ENCODE measurements around the gene GHDC.

Gene GHDC

DNA sequence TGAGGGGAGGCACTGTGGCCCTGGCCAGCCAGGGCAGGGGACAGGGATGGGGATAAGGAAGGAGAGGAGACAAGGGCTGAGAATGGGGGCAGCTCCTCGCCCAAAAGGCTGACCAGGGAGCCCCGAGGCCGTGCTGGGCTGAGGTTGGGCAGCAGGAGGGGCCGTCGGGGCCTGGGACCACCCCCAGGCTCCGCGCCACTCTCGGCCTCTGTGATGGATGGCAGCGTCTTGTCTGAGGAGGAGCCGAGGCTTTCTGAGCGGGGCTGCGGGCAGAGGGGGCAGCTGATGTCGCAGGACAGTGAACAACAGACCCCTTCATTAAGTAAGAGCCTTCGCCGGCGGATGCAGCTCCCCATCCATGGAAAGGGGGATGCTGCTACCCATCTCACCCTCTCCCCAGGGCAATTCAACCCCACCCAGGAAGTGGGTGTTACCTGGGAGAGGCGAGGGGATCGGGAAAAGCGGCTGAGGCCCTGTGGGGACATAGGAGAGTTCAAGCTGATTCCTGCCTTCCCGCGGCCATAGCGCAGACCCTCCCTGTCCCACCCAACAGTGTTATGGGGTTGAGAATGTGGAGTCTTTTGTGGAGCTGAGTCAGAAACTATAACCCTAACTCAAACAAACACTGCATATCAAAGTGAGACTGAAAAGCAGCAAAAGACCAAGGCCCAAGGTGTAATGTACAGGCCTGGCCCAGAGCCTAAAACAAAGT is 30.4 kb downstream of the GHDC start:
- TF ChIP-seq, protein P1, sequence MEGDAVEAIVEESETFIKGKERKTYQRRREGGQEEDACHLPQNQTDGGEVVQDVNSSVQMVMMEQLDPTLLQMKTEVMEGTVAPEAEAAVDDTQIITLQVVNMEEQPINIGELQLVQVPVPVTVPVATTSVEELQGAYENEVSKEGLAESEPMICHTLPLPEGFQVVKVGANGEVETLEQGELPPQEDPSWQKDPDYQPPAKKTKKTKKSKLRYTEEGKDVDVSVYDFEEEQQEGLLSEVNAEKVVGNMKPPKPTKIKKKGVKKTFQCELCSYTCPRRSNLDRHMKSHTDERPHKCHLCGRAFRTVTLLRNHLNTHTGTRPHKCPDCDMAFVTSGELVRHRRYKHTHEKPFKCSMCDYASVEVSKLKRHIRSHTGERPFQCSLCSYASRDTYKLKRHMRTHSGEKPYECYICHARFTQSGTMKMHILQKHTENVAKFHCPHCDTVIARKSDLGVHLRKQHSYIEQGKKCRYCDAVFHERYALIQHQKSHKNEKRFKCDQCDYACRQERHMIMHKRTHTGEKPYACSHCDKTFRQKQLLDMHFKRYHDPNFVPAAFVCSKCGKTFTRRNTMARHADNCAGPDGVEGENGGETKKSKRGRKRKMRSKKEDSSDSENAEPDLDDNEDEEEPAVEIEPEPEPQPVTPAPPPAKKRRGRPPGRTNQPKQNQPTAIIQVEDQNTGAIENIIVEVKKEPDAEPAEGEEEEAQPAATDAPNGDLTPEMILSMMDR (IDR thresholded peaks at IDR 0.05; ENCODE audit: low read depth, low read length, missing control alignments) = no peak
- no peak for DNase-seq (ENCODE audit: low read depth)
- H3K4me3 ChIP-seq (ENCODE audit: low read depth, low read length) = no peak overlapping the region

DNA sequence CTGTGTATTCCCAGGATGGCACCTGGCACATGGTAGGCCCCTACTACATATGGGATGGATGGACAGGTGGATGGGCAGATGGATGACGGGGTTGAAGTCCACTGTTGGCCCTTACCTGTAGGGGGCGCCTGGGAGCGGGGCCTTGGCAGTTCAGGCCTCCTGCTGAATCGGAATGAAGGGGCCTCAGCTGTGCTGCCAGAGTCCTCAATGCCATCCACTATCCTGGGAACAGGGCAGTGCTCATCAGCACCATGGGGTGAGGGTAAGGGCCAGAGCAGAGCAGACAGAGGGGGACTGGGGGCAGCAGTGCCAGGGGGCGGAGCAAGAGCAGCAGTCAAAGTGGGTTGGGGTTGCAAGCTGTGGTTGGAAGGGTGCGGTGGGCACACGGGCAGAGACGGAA is 31.2 kb downstream of the GHDC start:
- TF ChIP-seq, protein P1 (IDR thresholded peaks at IDR 0.05; ENCODE audit: low read depth, low read length, missing control alignments) = peak; percentile 75
- H3K4me3 ChIP-seq (ENCODE audit: low read depth, low read length) = no peak overlapping the region
- DNase-seq (ENCODE audit: low read depth) = no peak

- H3K4me3 ChIP-seq (ENCODE audit: low read depth, low read length) = no peak overlapping the region
- DNase-seq (ENCODE audit: low read depth) = no peak
- TF ChIP-seq, protein P1 (IDR thresholded peaks at IDR 0.05; ENCODE audit: low read depth, low read length, missing control alignments) = no peak
These were observed 33.8 kb downstream of the GHDC start for GRCh38 chr17:42160531-42160910.

DNA sequence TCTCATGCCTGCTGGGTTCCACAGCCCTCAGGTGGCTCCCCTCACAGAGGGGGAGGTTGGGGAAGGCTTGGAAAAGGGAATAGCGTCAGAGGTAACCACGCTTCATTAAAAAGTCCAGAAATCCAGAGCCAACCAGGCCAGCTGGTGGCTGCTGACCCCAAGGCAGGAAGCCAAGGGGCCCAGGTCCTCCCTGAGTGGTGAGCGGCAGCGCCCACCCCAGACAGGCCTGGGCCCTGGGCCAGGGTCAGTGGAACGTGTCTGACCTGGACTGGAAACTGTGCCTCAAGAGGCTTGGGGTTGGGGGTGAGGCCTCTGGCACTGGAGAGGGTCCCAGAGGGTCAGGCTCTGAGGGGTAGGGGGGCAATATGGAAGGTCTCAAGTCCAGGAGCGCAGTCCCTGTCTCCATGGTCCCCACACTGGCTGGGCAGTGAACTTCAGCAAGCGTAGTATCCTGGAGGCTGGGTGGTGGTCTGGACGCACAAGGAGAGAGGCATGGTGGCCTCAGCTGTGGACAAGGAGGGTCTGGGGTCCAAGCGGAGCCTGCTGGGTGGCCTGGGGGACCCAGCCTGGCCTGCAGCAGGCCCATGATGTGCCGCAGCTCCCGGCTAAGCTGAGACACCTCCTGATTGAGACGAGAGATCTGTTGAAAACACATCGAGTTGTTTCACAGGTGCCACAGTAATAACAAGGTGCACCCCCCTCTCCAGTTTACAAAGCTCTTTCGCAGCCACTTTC is 34.3 kb downstream of the GHDC start:
- no peak overlapping the region for H3K4me3 ChIP-seq (ENCODE audit: low read depth, low read length)
- TF ChIP-seq, protein P1 (IDR thresholded peaks at IDR 0.05; ENCODE audit: low read depth, low read length, missing control alignments) = no peak
- DNase-seq (ENCODE audit: low read depth) = no peak

DNA sequence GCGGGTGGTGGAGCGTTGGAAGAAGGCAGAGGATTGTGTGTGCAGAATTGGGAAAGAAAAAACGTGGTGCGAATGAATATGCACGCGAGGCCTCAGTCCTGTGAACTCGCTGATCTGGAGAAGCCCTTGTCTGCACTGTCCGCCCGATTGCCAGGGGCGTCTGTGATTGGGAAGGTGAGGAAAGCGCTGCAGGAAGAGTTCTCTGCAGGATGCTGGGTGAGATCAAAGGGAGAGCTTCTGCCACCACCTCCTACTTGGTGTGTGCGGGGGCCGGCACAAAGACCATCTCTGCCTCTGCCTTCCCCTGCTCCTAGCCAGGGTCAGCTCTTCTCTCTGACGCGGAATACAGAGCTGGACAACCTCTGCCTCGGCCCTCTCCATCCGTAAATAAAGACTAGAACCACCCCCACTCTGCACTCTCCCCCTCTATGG is 38.7 kb downstream of the GHDC start:
- peak overlapping the region; percentile 64; the same call in 1 of the 2 replicates for H3K4me3 ChIP-seq (ENCODE audit: low read depth, low read length)

DNA sequence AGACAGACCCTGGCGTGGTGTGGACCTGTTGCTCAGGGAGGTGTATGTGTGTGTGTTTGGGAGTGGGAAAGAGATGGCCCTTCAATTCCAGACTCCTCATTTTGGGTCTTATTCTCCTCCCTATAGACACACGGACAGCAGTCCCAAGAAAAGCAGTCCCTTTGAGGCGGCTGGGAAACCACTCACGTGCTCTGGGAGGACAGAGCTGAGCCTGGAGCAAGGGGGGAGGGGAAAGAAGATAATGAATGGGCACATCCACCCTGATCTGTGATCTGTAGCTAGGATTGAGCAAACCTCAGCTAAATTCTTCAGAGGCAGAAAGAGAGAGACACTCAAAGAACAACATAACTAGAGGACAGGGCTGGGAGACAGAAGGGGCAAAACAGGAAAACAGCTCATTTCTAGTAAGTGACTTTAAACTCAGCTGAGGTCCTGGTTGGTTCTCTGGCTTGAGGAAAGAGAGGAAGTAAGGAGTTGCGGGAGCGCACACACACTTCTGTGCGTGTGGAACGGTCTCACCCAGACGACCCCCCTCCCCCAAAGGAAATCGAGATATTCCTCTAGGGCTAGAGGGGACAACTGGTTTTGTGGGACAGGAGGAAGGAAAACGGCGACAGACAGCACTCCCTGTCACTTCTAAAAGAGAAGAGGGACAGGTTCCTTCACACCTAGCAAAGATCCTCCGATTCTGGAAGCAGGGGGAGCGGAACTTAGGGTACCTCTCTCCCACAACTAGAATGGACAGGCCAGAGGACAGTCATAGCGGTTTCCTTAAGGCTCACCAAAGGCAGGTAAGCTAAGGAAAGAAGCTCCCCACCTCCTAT is 40.2 kb downstream of the GHDC start:
- H3K4me3 ChIP-seq (ENCODE audit: low read depth, low read length) = peak overlapping the region; percentile 64
- DNase-seq (ENCODE audit: low read depth) = no peak
- TF ChIP-seq, protein P1 (IDR thresholded peaks at IDR 0.05; ENCODE audit: low read depth, low read length, missing control alignments) = no peak

More for the DNA sequence above, 38.7 kb downstream of the GHDC start:
- no peak for DNase-seq (ENCODE audit: low read depth)
- TF ChIP-seq, protein P1 (IDR thresholded peaks at IDR 0.05; ENCODE audit: low read depth, low read length, missing control alignments) = no peak
